Activated naive CD4-positive, alpha-beta T cell treated with Interleukin-2 at 50 U/mL for 16 hours (primary cell): ENCODE results near the gene LATS1.
A peak's percentile ranks its signal among the peaks of the same experiment; 100 is the strongest.

Experiments used
- DNase-seq: peaks from one replicate; pipeline ENCODE4 v3.0.0-alpha.2; 2020

LATS1 gene

GRCh38 chr6:149648148-149649145 is 69.5 kb downstream of the LATS1 start, which contains the start of gene KATNA1:
KATNA1 (minus strand) TSS chr6:149648714; CDS start chr6:149638547, 10,167 bp downstream.
- DNase-seq = peak; percentile 89

- DNase-seq = no peak
Observed at GRCh38 chr6:149646599-149646998, 71.3 kb downstream of the LATS1 start.

DNA sequence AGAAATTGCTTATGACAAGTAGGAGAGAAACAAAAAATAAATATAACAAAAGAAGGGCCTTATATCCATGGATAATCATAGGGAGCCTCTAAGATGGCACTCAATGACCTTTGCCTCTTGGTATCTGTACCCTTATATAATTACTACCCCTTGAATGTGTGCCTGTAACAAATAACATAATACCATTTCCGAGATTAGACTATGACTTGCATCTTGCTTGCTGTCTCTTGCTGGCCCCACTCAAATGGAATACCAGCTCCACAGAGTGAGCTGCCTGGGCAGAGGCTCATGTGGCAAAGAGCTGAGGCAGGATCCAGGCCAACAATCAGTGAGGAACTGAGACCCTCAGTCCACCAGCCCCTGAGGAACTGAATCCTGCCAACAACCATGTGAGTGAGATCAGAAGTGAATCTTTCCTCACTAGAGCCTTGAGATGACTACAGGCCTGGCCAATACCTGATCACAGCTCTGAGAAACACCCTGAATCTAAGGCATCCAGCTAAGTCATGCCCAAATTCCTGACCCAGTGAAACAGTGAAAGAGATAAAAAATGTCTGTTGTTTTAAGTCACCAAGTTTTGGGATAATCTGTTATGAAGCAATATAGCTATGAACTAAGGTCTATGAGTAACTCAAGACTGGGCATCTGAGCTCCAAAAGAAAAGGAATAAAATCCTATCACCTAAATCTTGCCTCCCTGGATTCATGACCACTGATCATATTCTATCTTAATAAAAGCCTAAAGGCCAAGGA is 74.9 kb downstream of the LATS1 start:
- no peak for DNase-seq

GRCh38 chr6:149636124-149636523 is 81.8 kb downstream of the LATS1 start:
- no peak for DNase-seq

DNA sequence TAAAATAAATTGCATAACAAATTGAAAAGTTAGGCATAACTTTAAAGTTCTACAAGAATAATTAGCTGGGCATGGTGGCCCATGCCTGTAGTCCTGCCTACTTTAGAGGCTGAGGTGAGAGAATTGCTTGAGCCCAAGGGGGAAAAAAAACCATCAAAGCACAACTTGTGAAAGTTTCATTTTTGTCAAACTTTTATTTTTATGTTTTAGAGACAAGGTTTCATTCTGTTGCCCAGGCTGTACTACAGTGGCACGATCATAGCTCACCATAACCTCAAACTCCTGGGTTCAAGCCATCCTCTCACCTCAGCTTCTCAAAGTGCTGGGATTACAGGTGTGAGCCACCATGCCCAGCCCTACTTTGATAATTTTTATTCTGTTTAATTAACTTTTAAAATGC is 83.6 kb downstream of the LATS1 start:
- DNase-seq = no peak

GRCh38 chr6:149628875-149629510 is 88.9 kb downstream of the LATS1 start:
- DNase-seq = no peak

DNA sequence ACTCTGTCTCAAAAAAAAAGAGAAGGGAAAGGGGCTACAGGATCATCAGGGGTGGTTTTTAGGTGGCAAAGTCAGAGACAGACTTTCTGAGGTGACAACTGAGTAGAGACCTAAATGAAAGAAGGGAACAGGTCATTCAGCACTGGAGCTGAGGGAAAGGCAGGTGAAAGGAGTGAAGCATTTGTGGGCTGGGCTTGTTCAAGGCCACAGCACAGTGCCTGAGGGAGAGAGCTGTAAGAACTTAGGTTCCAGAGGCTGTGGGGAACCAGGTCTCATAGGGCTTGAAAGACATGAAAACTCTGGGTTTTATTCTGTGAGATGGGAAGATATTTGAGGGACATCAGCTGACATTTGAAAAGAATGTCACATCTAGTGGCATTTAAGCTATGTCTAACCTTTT is 90.2 kb downstream of the LATS1 start:
- DNase-seq = no peak

GRCh38 chr6:149615805-149616204 is 102.1 kb downstream of the LATS1 start:
- DNase-seq = no peak

DNA sequence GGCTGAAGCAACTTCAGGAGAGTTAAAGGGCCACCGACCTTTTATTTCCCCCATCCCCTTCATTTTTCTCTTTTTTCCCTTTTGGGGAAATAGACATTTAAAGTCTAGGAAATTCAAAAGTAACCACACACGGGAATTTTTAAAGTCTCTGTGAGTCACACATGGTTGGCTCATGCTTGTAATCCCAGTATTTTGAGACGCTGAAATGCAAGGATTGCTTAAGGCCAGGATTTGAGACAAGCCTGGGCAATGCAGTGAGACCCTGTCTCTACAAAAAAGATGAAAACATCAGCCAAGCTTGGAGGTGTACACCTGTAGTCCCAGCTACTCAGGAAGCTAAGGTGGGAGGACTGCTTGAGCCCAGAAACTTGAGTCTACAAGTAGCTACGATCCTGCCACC is 103.6 kb downstream of the LATS1 start:
- DNase-seq = no peak

DNA sequence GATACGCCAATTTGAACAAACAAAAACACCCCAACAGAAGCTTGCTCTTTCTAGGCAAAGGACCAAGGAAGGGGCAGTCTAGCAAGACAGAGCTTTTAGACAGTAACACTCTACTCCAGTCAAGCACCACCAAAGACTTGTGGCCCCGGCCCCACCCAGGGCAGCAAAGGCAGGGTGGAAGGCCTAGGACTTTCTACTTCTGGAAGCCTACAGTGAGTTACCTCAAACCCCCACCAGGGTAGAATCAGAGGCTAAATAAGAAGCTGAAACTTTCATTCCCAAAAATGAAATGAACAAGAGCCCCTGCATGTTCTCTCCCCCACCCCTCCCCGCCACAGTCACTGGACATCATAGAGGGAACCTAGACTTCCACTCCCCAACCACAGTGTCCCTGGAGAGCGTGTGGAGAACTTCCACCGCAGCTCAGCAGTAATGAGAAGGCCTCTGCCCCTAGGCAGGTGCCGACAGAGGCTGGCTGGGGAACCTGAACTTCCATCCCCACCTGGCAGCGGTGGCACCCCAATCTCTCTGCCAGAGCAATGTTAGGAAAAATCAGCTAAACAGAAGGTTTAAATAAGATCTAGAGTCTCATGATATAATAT is 109.4 kb downstream of the LATS1 start:
- no peak for DNase-seq
